GM23338 (cell line): Measurements from ENCODE around the gene RNFT2. TPM values are rescaled to one million over a fixed set of nuclear protein-coding genes. Genes with fewer than 3 reads are reported as not detected.

ENCODE experiments used
- ATAC-seq: fragments of 200-7000 bp; cut with Tn5 transposase; 3 replicates; pipeline ENCODE4 v1.9.1; 2020
- DNase-seq: peaks from one replicate; pipeline ENCODE4 v3.0.0-alpha.2; 2015; ENCODE audit warnings: low spot score
- H2AFZ ChIP-seq: fragments of 200-600 bp; sonication (generic); 2 replicates; pipeline ENCODE4 v1.8.0; 2016; ENCODE audit warnings: antibody characterized with exemption, mild to moderate bottlenecking, moderate library complexity
- H3F3A ChIP-seq: fragments of 200-600 bp; sonication (generic); replicated peaks from 2 replicates; pipeline ENCODE4 v1.8.0; 2017; ENCODE audit warnings: antibody characterized with exemption, mixed run types, low read depth
- H3K27ac ChIP-seq: fragments of 200-600 bp; sonication (generic); 2 replicates; pipeline ENCODE4 v1.6.1; 2016; ENCODE audit warnings: low read depth
- H3K27me3 ChIP-seq: fragments of 200-600 bp; sonication (generic); 2 replicates; pipeline ENCODE4 v1.8.0; 2016; ENCODE audit warnings: mild to moderate bottlenecking, mixed run types, moderate library complexity; ENCODE audit not compliant: insufficient read depth
- H3K36me3 ChIP-seq: fragments of 200-600 bp; sonication (generic); 2 replicates; pipeline ENCODE4 v1.8.0; 2016; ENCODE audit warnings: mild to moderate bottlenecking; ENCODE audit not compliant: insufficient read depth
- H3K4me1 ChIP-seq: fragments of 200-600 bp; sonication (generic); 2 replicates; pipeline ENCODE4 v1.8.0; 2016; ENCODE audit warnings: mild to moderate bottlenecking, moderate library complexity; ENCODE audit not compliant: insufficient read depth
- H3K4me2 ChIP-seq: fragments of 200-600 bp; sonication (generic); 2 replicates; pipeline ENCODE4 v1.7.1; 2017; ENCODE audit warnings: mixed run types
- H3K4me3 ChIP-seq: fragments of 200-600 bp; sonication (generic); 2 replicates; pipeline ENCODE4 v1.6.1; 2016; ENCODE audit warnings: mixed run types
- H3K79me2 ChIP-seq: fragments of 200-600 bp; sonication (generic); replicated peaks from 2 replicates; pipeline ENCODE4 v1.8.0; 2017; ENCODE audit warnings: mild to moderate bottlenecking; ENCODE audit not compliant: insufficient read depth
- H3K9me2 ChIP-seq: fragments of 200-600 bp; sonication (generic); 2 replicates; pipeline ENCODE4 v1.8.0; 2017; ENCODE audit not compliant: insufficient read depth
- H4K20me1 ChIP-seq: fragments of 200-600 bp; sonication (generic); replicated peaks from 2 replicates; pipeline ENCODE4 v1.8.0; 2017; ENCODE audit warnings: mild to moderate bottlenecking; ENCODE audit not compliant: insufficient read depth
- H3K27ac Mint-ChIP-seq: 2 replicates; pipeline ENCODE4 v1.8.0; 2020; ENCODE audit warnings: inconsistent platforms, mild to moderate bottlenecking, moderate library complexity, mixed read lengths
- H3K27me3 Mint-ChIP-seq: 3 replicates; pipeline ENCODE4 v1.8.0; 2022; ENCODE audit warnings: low read depth, mild to moderate bottlenecking, moderate library complexity, mixed read lengths, inconsistent platforms; ENCODE audit not compliant: insufficient read depth, poor library complexity
- H3K36me3 Mint-ChIP-seq: 3 replicates; pipeline ENCODE4 v1.8.0; 2021; ENCODE audit warnings: low read depth, mild to moderate bottlenecking, inconsistent platforms, moderate library complexity, mixed read lengths
- H3K4me1 Mint-ChIP-seq: 3 replicates; pipeline ENCODE4 v1.8.0; 2020; ENCODE audit warnings: mild to moderate bottlenecking, inconsistent platforms, mixed read lengths
- H3K4me3 Mint-ChIP-seq: 3 replicates; pipeline ENCODE4 v1.8.0; 2021; ENCODE audit warnings: moderate library complexity, mild to moderate bottlenecking, inconsistent platforms, mixed read lengths
- H3K9me3 Mint-ChIP-seq: 3 replicates; pipeline ENCODE4 v1.8.0; 2020; ENCODE audit warnings: moderate library complexity, mild to moderate bottlenecking, inconsistent platforms, mixed read lengths
- EZH2 ChIP-seq: fragments of 200-600 bp; sonication (generic); IDR thresholded peaks from one replicate; pipeline ENCODE4 v1.8.0; 2017; ENCODE audit warnings: antibody characterized with exemption, mild to moderate bottlenecking, low read depth; ENCODE audit not compliant: unreplicated experiment
- EZH2phosphoT487 ChIP-seq: fragments of 200-600 bp; sonication (generic); IDR thresholded peaks from one replicate; pipeline ENCODE4 v1.8.1; 2018; ENCODE audit warnings: antibody characterized with exemption; ENCODE audit not compliant: unreplicated experiment
- JUNB ChIP-seq: IDR thresholded peaks from one replicate; pipeline ENCODE4 v1.6.1; 2016; ENCODE audit warnings: antibody characterized with exemption; ENCODE audit not compliant: unreplicated experiment
- polyA plus RNA-seq: library from polyadenylated mRNA; unstranded; fragments of >200 nt; fragmentation: Nextera tagmentation; extraction: Ambion mirVana; gene quantifications from 2 replicates; pipeline ENCODE4 v1.2.1, GENCODE V29; 2016
- total RNA-seq: library from RNA; depleted of rRNA; stranded (reverse); fragments of >200 nt; shearing (Covaris generic); gene quantifications from 2 replicates; pipeline ENCODE4 v1.2.3, GENCODE V29; 2014
- TF ChIP-seq, protein P1 (sequence below): IDR thresholded peaks from one replicate; pipeline ENCODE4 v1.6.1; 2018; ENCODE audit warnings: antibody characterized with exemption; ENCODE audit not compliant: unreplicated experiment
- TF ChIP-seq, protein P2 (sequence below): IDR thresholded peaks from 2 replicates; pipeline ENCODE4 v1.6.1; 2016; ENCODE audit warnings: antibody characterized with exemption
- TF ChIP-seq, protein P3 (sequence below): fragments of 250-450 bp; sonication (Bioruptor Pico); IDR thresholded peaks from 2 replicates; pipeline ENCODE4 v1.5.0; 2020; ENCODE audit warnings: mild to moderate bottlenecking, moderate library complexity
- TF ChIP-seq, protein P4 (sequence below), 2 experiments: fragments of 200-600 bp in 1 of 2; sonication (generic) in 1 of 2; conservative IDR thresholded peaks; 2 replicates each; pipeline versions ENCODE4 v1.5.1 to v1.6.1; 2016 to 2017; ENCODE audit warnings: antibody characterized with exemption in 2 of 2, low read depth in 2 of 2, mild to moderate bottlenecking in 2 of 2, moderate library complexity in 1 of 2

RNFT2 gene
- total and polyA plus RNA-seq, 2 experiments from 2014 or later = 19.3 to 22.9 TPM

DNA sequence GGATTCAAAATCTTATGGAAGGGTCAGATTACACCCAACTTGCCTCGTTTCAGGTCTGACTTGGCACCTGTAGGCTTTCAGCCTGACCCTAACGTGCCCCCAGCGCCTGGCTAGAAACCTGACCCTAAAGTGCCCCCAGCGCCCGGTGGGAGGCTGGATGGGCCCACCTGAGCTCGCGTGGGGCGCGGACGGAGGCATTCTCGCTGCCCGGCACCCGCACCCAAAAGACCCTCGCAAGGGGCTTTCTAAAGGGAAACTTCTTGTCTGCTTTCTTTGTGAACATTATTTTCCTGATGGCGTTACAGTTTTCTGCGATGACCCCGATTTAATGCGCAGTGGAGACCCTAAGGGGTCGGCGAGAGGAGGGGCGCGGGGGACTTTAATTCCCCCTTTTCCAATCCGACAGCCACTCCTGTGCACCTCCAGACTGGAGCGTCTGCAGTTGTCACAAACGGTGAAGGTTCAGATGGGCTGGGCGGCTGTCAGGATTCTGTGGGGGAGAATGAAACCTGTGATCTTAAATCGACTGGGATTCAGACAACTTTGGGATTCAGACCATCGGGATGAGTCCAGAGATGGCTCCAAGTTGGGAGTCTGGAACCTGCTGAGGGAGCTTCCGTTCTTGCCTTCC, 143.9 kb downstream of the RNFT2 start (continued):
- TF ChIP-seq, protein P1, sequence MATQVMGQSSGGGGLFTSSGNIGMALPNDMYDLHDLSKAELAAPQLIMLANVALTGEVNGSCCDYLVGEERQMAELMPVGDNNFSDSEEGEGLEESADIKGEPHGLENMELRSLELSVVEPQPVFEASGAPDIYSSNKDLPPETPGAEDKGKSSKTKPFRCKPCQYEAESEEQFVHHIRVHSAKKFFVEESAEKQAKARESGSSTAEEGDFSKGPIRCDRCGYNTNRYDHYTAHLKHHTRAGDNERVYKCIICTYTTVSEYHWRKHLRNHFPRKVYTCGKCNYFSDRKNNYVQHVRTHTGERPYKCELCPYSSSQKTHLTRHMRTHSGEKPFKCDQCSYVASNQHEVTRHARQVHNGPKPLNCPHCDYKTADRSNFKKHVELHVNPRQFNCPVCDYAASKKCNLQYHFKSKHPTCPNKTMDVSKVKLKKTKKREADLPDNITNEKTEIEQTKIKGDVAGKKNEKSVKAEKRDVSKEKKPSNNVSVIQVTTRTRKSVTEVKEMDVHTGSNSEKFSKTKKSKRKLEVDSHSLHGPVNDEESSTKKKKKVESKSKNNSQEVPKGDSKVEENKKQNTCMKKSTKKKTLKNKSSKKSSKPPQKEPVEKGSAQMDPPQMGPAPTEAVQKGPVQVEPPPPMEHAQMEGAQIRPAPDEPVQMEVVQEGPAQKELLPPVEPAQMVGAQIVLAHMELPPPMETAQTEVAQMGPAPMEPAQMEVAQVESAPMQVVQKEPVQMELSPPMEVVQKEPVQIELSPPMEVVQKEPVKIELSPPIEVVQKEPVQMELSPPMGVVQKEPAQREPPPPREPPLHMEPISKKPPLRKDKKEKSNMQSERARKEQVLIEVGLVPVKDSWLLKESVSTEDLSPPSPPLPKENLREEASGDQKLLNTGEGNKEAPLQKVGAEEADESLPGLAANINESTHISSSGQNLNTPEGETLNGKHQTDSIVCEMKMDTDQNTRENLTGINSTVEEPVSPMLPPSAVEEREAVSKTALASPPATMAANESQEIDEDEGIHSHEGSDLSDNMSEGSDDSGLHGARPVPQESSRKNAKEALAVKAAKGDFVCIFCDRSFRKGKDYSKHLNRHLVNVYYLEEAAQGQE = no peak
- TF ChIP-seq, protein P2, sequence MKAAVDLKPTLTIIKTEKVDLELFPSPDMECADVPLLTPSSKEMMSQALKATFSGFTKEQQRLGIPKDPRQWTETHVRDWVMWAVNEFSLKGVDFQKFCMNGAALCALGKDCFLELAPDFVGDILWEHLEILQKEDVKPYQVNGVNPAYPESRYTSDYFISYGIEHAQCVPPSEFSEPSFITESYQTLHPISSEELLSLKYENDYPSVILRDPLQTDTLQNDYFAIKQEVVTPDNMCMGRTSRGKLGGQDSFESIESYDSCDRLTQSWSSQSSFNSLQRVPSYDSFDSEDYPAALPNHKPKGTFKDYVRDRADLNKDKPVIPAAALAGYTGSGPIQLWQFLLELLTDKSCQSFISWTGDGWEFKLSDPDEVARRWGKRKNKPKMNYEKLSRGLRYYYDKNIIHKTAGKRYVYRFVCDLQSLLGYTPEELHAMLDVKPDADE = no peak
- TF ChIP-seq JUNB (no peak), EZH2phosphoT487 (no peak), EZH2 (peak; percentile 61)

DNA sequence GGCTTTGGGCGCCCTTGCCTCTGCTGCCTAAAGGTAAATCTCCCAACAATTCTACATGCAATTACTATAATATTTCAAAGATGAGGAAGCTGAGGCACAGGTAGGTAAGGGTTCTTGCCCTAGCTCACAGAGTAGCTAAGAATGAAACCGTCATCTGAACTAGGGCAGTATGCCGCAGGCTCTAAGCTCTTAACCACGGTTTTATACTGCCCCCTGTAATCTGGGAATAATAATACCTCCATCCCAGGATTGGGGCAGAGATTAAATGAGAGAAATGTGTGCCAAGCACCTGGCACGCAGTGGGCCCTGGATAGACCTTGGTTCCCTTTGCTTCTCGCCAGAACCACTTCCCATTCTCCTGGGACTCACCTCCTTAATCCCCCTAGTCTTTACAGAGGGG, 144.6 kb downstream of the RNFT2 start:
- Histone ChIP-seq H2AFZ (no peak overlapping the region), H3K9me2 (no peaks in the 10 kb centered on the region), H3K79me2 (0 out of 2 replicates have a peak, but pooled peaks cover 4% of the 10 kb centered on the region), H3K27me3 (peaks cover 68% of the 10 kb centered on the region), H3K27ac (no peak overlapping the region), H3K36me3 (no peaks in the 10 kb centered on the region), H4K20me1 (peaks cover 14% of the 10 kb centered on the region; the same call in 1 of the 2 replicates), H3K4me2 (peak overlapping the region; percentile 99), H3K4me3 (peak overlapping the region; percentile 78; the same call in 1 of the 2 replicates), H3F3A (peaks cover 24% of the 10 kb centered on the region), H3K4me1 (peaks cover 31% of the 10 kb centered on the region)
- H3K9me3 Mint-ChIP-seq = no peaks in the 10 kb centered on the region; the same call in none of the 3 replicates
- peaks cover 50% of the 10 kb centered on the region for H3K27me3 Mint-ChIP-seq
- TF ChIP-seq, protein P3, sequence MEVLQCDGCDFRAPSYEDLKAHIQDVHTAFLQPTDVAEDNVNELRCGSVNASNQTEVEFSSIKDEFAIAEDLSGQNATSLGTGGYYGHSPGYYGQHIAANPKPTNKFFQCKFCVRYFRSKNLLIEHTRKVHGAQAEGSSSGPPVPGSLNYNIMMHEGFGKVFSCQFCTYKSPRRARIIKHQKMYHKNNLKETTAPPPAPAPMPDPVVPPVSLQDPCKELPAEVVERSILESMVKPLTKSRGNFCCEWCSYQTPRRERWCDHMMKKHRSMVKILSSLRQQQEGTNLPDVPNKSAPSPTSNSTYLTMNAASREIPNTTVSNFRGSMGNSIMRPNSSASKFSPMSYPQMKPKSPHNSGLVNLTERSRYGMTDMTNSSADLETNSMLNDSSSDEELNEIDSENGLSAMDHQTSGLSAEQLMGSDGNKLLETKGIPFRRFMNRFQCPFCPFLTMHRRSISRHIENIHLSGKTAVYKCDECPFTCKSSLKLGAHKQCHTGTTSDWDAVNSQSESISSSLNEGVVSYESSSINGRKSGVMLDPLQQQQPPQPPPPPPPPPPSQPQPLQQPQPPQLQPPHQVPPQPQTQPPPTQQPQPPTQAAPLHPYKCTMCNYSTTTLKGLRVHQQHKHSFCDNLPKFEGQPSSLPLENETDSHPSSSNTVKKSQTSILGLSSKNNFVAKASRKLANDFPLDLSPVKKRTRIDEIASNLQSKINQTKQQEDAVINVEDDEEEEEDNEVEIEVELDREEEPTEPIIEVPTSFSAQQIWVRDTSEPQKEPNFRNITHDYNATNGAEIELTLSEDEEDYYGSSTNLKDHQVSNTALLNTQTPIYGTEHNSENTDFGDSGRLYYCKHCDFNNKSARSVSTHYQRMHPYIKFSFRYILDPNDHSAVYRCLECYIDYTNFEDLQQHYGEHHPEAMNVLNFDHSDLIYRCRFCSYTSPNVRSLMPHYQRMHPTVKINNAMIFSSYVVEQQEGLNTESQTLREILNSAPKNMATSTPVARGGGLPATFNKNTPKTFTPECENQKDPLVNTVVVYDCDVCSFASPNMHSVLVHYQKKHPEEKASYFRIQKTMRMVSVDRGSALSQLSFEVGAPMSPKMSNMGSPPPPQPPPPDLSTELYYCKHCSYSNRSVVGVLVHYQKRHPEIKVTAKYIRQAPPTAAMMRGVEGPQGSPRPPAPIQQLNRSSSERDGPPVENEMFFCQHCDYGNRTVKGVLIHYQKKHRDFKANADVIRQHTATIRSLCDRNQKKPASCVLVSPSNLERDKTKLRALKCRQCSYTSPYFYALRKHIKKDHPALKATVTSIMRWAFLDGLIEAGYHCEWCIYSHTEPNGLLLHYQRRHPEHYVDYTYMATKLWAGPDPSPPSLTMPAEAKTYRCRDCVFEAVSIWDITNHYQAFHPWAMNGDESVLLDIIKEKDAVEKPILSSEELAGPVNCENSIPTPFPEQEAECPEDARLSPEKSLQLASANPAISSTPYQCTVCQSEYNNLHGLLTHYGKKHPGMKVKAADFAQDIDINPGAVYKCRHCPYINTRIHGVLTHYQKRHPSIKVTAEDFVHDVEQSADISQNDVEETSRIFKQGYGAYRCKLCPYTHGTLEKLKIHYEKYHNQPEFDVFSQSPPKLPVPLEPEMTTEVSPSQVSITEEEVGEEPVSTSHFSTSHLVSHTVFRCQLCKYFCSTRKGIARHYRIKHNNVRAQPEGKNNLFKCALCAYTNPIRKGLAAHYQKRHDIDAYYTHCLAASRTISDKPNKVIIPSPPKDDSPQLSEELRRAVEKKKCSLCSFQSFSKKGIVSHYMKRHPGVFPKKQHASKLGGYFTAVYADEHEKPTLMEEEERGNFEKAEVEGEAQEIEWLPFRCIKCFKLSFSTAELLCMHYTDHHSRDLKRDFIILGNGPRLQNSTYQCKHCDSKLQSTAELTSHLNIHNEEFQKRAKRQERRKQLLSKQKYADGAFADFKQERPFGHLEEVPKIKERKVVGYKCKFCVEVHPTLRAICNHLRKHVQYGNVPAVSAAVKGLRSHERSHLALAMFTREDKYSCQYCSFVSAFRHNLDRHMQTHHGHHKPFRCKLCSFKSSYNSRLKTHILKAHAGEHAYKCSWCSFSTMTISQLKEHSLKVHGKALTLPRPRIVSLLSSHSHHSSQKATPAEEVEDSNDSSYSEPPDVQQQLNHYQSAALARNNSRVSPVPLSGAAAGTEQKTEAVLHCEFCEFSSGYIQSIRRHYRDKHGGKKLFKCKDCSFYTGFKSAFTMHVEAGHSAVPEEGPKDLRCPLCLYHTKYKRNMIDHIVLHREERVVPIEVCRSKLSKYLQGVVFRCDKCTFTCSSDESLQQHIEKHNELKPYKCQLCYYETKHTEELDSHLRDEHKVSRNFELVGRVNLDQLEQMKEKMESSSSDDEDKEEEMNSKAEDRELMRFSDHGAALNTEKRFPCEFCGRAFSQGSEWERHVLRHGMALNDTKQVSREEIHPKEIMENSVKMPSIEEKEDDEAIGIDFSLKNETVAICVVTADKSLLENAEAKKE = no peak
- TF ChIP-seq, protein P4, sequence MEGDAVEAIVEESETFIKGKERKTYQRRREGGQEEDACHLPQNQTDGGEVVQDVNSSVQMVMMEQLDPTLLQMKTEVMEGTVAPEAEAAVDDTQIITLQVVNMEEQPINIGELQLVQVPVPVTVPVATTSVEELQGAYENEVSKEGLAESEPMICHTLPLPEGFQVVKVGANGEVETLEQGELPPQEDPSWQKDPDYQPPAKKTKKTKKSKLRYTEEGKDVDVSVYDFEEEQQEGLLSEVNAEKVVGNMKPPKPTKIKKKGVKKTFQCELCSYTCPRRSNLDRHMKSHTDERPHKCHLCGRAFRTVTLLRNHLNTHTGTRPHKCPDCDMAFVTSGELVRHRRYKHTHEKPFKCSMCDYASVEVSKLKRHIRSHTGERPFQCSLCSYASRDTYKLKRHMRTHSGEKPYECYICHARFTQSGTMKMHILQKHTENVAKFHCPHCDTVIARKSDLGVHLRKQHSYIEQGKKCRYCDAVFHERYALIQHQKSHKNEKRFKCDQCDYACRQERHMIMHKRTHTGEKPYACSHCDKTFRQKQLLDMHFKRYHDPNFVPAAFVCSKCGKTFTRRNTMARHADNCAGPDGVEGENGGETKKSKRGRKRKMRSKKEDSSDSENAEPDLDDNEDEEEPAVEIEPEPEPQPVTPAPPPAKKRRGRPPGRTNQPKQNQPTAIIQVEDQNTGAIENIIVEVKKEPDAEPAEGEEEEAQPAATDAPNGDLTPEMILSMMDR (conservative IDR thresholded peaks at IDR 0.05; ENCODE audit: low read depth in 2 of 2) = peak; percentile 50 to 69
- H3K4me3 Mint-ChIP-seq = peak overlapping the region; percentile 83
- DNase-seq = peak; percentile 71
- H3K27ac Mint-ChIP-seq = no peak overlapping the region
- peaks cover 4% of the 10 kb centered on the region; the same call in 2 of the 3 replicates for H3K36me3 Mint-ChIP-seq
- peaks cover 26% of the 10 kb centered on the region for H3K4me1 Mint-ChIP-seq
- peak; percentile 11 for ATAC-seq
